Esophagus muscularis mucosa (tissue), 4 donors: ENCODE results near the gene HMGN4. TPM values are rescaled to one million over a fixed set of nuclear protein-coding genes. Genes with fewer than 3 reads are reported as not detected.

Experiments used
- DNase-seq: peaks from one replicate; pipeline ENCODE4 v3.0.0-alpha.2; 2017; ENCODE audit errors: extremely low spot score
- H3K27ac ChIP-seq, 4 donors: fragments of 200-600 bp; sonication (generic); replicated peaks in 1 of 4; 1 replicate in 3 of 4; 2 replicates in 1 of 4; pipeline ENCODE4 v1.5.1; 2016 to 2019; ENCODE audit warnings: mild to moderate bottlenecking in 1 of 4
- H3K27me3 ChIP-seq, 4 donors: fragments of 200-600 bp; sonication (generic); one replicate each; pipeline versions ENCODE4 v1.5.1 to v1.6.0; 2016 to 2019
- H3K36me3 ChIP-seq, 4 donors: fragments of 200-600 bp; sonication (generic); one replicate each; pipeline ENCODE4 v1.5.1; 2016 to 2019
- H3K4me1 ChIP-seq, 4 donors: fragments of 200-600 bp; sonication (generic); one replicate each; pipeline ENCODE4 v1.5.1; 2016 to 2019
- H3K4me3 ChIP-seq, 4 donors: fragments of 200-600 bp; sonication (generic); 1 replicate in 2 of 4; 2 replicates in 2 of 4; pipeline ENCODE4 v1.5.1; 2016 to 2019; ENCODE audit warnings: mild to moderate bottlenecking in 4 of 4, moderate library complexity in 1 of 4
- H3K9me3 ChIP-seq, 4 donors: fragments of 200-600 bp; sonication (generic); 1 replicate in 3 of 4; 2 replicates in 1 of 4; pipeline ENCODE4 v1.5.1; 2016 to 2019
- CTCF ChIP-seq, 3 experiments: fragments of 200-600 bp in 2 of 3; fragments of 450-650 bp in 1 of 3; sonication (generic) in 2 of 3; IDR thresholded peaks; one replicate each; pipeline ENCODE4 v1.5.1; 2017 to 2019; ENCODE audit warnings: antibody characterized with exemption in 3 of 3, mild to moderate bottlenecking in 2 of 3, moderate library complexity in 1 of 3
- EP300 ChIP-seq: sonication (generic); formaldehyde crosslinking; IDR thresholded peaks from one replicate; pipeline ENCODE4 v1.6.1; 2017; ENCODE audit warnings: antibody characterized with exemption
- POLR2A ChIP-seq: fragments of 450-650 bp; IDR thresholded peaks from one replicate; pipeline ENCODE4 v1.6.1; 2017; ENCODE audit warnings: antibody characterized with exemption, moderate library complexity, mild to moderate bottlenecking, low read depth
- POLR2AphosphoS5 ChIP-seq, 2 donors: sonication (generic); formaldehyde crosslinking; IDR thresholded peaks; one replicate each; pipeline ENCODE4 v1.6.1; 2017; ENCODE audit warnings: antibody characterized with exemption in 2 of 2
- WGBS: methylation state at CpG from one replicate; pipeline ENCODE4 v1.1.5; 2018; 5-methylcytosine and 5-hydroxymethylcytosine counted together
- intact Hi-C: fragments of 100-400 bp; cut with DNase I; formaldehyde crosslinking; loops from one replicate; pipeline ENCODE4 v1.15.1; 2023
- total RNA-seq, 4 donors: library from RNA; depleted of rRNA; stranded (reverse); fragments of >200 nt; gene quantifications; one replicate each; pipeline versions ENCODE4 v1.1.0 to v1.2.1, GENCODE V29; 2016

HMGN4 gene
- total RNA-seq, 4 donors from 2014 or later, result 80.2 to 117 (median 86.5) TPM

- TF ChIP-seq POLR2AphosphoS5 (IDR thresholded peaks at IDR 0.05), result no peak
- TF ChIP-seq CTCF (IDR thresholded peaks at IDR 0.05), result no peak
- no peak for TF ChIP-seq EP300
- no peak for TF ChIP-seq POLR2A
- intact Hi-C loops, result no loop called here
- H3K27me3 ChIP-seq, result no peaks in the 10 kb centered on the region
- 13% methylated on average over 27 of the region's 27 CpGs for WGBS
- no peaks in the 10 kb centered on the region for H3K36me3 ChIP-seq
- H3K4me1 ChIP-seq, result peaks cover 6 to 26% (median 20%) of the 10 kb centered on the region in 4 donors
- DNase-seq, result no peak
- H3K4me3 ChIP-seq, result peak overlapping the region; percentile 51 to 62 (median 57)
- H3K9me3 ChIP-seq, result no peaks in the 10 kb centered on the region
- peak overlapping the region; percentile 75 to 85 (median 84) for H3K27ac ChIP-seq
Observed at GRCh38 chr6:26554697-26555504, 16.7 kb downstream of the HMGN4 start.

- H3K9me3 ChIP-seq, result no peaks in the 10 kb centered on the region
- H3K36me3 ChIP-seq, result no peaks in the 10 kb centered on the region
- peak overlapping the region in 1 of 4 donors; percentile 59 for H3K4me3 ChIP-seq
- H3K4me1 ChIP-seq, result peaks cover 0 to 19% (median 12%) of the 10 kb centered on the region in 4 donors
- intact Hi-C loops, result no loop called here
- TF ChIP-seq POLR2AphosphoS5 (IDR thresholded peaks at IDR 0.05) (no peak), POLR2A (no peak), EP300 (no peak), CTCF (IDR thresholded peaks at IDR 0.05) (no peak)
- WGBS, result 52% methylated on average over 19 of the region's 19 CpGs
- peak overlapping the region in 1 of 4 donors; percentile 84 for H3K27ac ChIP-seq
- no peak for DNase-seq
- no peaks in the 10 kb centered on the region for H3K27me3 ChIP-seq
Observed at GRCh38 chr6:26555505-26556262, 17.5 kb downstream of the HMGN4 start.

- intact Hi-C loops, result no loop called here
- Histone ChIP-seq H3K4me3 (no peak overlapping the region), H3K36me3 (no peaks in the 10 kb centered on the region), H3K4me1 (peaks cover 0 to 18% (median 11%) of the 10 kb centered on the region in 4 donors), H3K27ac (no peak overlapping the region), H3K27me3 (no peaks in the 10 kb centered on the region), H3K9me3 (no peaks in the 10 kb centered on the region)
- WGBS, result 37% methylated on average over 16 of the region's 16 CpGs
- DNase-seq, result no peak
- TF ChIP-seq CTCF (IDR thresholded peaks at IDR 0.05) (no peak), EP300 (no peak), POLR2AphosphoS5 (IDR thresholded peaks at IDR 0.05) (no peak), POLR2A (no peak)
Observed at GRCh38 chr6:26556263-26557070, 18.3 kb downstream of the HMGN4 start.

DNA sequence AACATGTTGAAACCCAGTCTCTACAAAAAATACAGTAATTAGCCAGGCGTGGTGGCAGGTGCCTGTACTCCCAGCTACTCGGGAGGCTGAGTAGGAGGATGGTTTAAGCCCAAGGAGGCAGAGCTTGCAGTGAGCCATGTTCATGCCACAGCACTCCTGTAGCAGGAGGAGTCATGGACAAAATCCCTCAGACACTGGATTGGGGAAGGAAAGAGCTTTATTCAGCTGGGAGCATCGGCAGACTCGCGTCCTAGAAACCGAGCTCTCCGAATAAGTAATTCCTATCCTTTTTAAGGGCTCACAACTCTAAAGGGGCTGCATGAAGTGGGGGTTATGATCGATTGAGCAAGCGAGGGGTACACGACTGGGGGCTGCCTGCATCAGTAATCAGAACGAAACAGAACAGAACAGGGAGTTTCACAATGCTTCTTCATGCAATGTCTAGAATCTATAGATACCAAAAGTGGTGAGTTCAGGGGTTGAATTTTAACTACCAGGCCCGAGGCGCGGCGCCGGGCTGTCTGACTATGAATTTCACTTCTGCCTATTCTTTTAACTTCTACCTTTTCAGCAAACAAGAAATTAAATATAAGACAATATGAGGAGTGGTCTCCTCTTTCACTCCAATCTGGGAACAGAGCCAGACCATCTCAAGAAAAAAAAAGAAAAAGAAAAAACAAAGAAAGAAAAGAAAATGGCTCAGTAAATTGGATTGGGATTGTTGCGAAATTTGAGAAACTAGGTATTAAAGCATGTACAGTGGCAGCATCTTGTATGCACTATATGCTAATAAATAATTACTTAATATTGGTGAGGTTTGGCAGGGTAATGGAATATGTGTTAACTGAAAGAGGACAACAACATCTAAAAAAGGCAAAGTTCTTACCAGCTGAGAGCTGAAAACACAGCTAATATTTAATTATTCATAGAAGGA is 23.6 kb downstream of the HMGN4 start:
- Histone ChIP-seq H3K4me3 (no peak overlapping the region), H3K9me3 (no peaks in the 10 kb centered on the region), H3K36me3 (no peaks in the 10 kb centered on the region), H3K4me1 (no peaks in the 10 kb centered on the region), H3K27me3 (no peaks in the 10 kb centered on the region), H3K27ac (no peak overlapping the region)
- no peak for DNase-seq
- TF ChIP-seq EP300 (no peak), POLR2A (no peak), POLR2AphosphoS5 (IDR thresholded peaks at IDR 0.05) (no peak), CTCF (IDR thresholded peaks at IDR 0.05) (no peak)
- 78% methylated on average over 17 of the region's 17 CpGs for WGBS
- intact Hi-C loops, result no loop called here
